Measurements from ENCODE around the gene SND1. TPM values are rescaled to one million over a fixed set of nuclear protein-coding genes. Genes with fewer than 3 reads are reported as not detected.
A peak's percentile ranks its signal among the peaks of the same experiment; 100 is the strongest.

The SND1 gene
- total and polyA plus RNA-seq, 2 of the 4 experiments (the other 2 are of a cell fraction), result 154 to 294 TPM

DNA sequence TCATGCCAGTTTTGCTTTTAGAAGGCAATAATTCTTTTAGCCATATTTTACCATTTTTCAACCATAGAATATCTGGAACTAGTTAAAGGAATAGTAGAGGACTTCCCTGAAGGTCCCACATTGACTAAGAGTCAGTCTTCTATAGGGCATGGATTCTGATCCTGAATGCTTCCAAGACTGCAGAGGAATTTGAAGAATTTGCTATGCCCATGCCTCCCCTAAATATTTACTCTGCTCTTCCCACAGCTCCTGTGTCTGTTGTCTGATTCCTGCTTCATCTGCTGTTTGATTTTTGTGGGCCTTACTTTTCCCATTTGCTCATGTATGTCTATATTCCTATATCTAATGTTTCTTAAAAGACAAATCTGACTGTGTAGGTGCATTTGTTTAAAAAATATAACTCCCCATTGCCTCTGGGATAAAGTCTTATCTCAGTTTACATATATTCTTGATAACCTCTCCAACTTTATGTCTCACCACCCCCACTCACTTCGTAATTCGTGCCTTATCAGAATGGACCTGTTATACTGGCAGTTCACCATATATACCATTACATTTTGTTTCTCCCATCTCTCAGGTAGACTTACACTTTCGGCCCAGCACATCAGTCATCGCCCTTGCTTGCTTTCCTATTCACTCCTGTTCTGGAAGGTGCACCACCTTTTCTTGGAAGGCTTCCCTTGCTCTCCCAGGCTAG lies 345.4 kb downstream of the SND1 start:
- H3K79me1 ChIP-seq (ENCODE audit: low read depth in 1 of 2, low read length in 2 of 2), result peaks cover 36 to 79% of the 10 kb centered on the region in 2 experiments
- POLR2A ChIA-PET (ENCODE audit: unreplicated experiment), result no interaction called here
- H3K9me3 ChIP-seq (ENCODE audit: control insufficient read depth, insufficient read depth, low read length), result no peaks in the 10 kb centered on the region
- peak overlapping the region; percentile 60 for H3K4ac ChIP-seq (ENCODE audit: low read depth, low read length)
- TF ChIP-seq CHD1 (IDR thresholded peaks at IDR 0.05; ENCODE audit: low read depth, low read length), result no peak
- TF ChIP-seq, protein P1, sequence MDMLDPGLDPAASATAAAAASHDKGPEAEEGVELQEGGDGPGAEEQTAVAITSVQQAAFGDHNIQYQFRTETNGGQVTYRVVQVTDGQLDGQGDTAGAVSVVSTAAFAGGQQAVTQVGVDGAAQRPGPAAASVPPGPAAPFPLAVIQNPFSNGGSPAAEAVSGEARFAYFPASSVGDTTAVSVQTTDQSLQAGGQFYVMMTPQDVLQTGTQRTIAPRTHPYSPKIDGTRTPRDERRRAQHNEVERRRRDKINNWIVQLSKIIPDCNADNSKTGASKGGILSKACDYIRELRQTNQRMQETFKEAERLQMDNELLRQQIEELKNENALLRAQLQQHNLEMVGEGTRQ (IDR thresholded peaks at IDR 0.05; ENCODE audit: low read depth, low read length), result no peak
- no peak for TF ChIP-seq CTCF (conservative IDR thresholded peaks at IDR 0.05; ENCODE audit: low read depth, low read length)
- TF ChIP-seq RFX5 (IDR thresholded peaks at IDR 0.05; ENCODE audit: low read depth, low read length), result no peak
- TF ChIP-seq POLR2A (IDR thresholded peaks at IDR 0.05; ENCODE audit: low read depth, low read length), result no peak
- TF ChIP-seq FOS (IDR thresholded peaks at IDR 0.05; ENCODE audit: low read depth, low read length), result no peak
- no peak for TF ChIP-seq SMC3 (IDR thresholded peaks at IDR 0.05; ENCODE audit: low read depth, low read length)
- TF ChIP-seq BHLHE40 (IDR thresholded peaks at IDR 0.05; ENCODE audit: low read depth, low read length), result no peak
- TF ChIP-seq MXI1 (IDR thresholded peaks at IDR 0.05; ENCODE audit: borderline replicate concordance, low read depth, low read length), result no peak
- no peak for TF ChIP-seq CEBPB (IDR thresholded peaks at IDR 0.05; ENCODE audit: low read depth, low read length)
- no peak for TF ChIP-seq NFE2L2 (IDR thresholded peaks at IDR 0.05; ENCODE audit: low read depth, low read length)
- no peak for TF ChIP-seq RCOR1 (IDR thresholded peaks at IDR 0.05; ENCODE audit: insufficient replicate concordance, low read length)
- peaks cover 13% of the 10 kb centered on the region for H3K4me1 ChIP-seq (ENCODE audit: control insufficient read depth, insufficient read depth, low read length)
- CTCF ChIA-PET, result no interaction called here
- H3K23ac ChIP-seq (ENCODE audit: low read depth, low read length), result peak overlapping the region; percentile 74; the same call in 1 of the 2 replicates
- peaks cover 13% of the 10 kb centered on the region for H3K36me3 ChIP-seq (ENCODE audit: control insufficient read depth, insufficient read depth, low read length)
- no peak overlapping the region for H3K4me2 ChIP-seq (ENCODE audit: low read depth, low read length)
- H4K5ac ChIP-seq (ENCODE audit: low read depth, low read length), result no peak overlapping the region
- no peak overlapping the region for H3K56ac ChIP-seq (ENCODE audit: extremely low read depth, insufficient read depth, low read length)
- no peak overlapping the region for H2BK15ac ChIP-seq (ENCODE audit: low read depth, low read length)
- no peak overlapping the region for H3K18ac ChIP-seq (ENCODE audit: low read depth, low read length)
- peak overlapping the region; percentile 6 for H2AK9ac ChIP-seq (replicated peaks; ENCODE audit: low read depth, low read length, poor library complexity)
- H3K9me1 ChIP-seq (ENCODE audit: insufficient read depth, low read length), result peaks cover 31% of the 10 kb centered on the region
- dilution Hi-C loops (cut with HindIII; ENCODE audit: low sequenced_read_pairs, unreplicated experiment), result no loop called here
- no peak overlapping the region for H2BK20ac ChIP-seq (ENCODE audit: low read depth, low read length)
- H4K91ac ChIP-seq (ENCODE audit: insufficient read depth, low read depth, low read length), result no peak overlapping the region; the same call in 1 of the 2 replicates
- H3K27me3 ChIP-seq (ENCODE audit: control insufficient read depth, insufficient read depth, low read length), result no peaks in the 10 kb centered on the region
- no peak overlapping the region for H4K8ac ChIP-seq (ENCODE audit: low read depth in 2 of 2, low read length in 2 of 2)
- peak overlapping the region; percentile 28; the same call in 1 of the 2 replicates for H3K14ac ChIP-seq (replicated peaks; ENCODE audit: low read depth, low read length)
- intact Hi-C loops (cut with micrococcal nuclease), result no loop called here
- no peak overlapping the region for H3K9ac ChIP-seq (ENCODE audit: low read depth, low read length)
- DNase-seq (peak; percentile 18), ATAC-seq (ENCODE audit: low read depth) (peak; percentile 74)
- no peak overlapping the region for H2AFZ ChIP-seq (replicated peaks; ENCODE audit: low read length, poor library complexity)
- WGBS, 2 experiments (ENCODE audit: extremely low coverage in 2 of 2, insufficient read length in 1 of 2), result 42% methylated on average over 2 of the region's 4 CpGs; no CpG with 5 or more reads in 1 of the 2 experiments
- H3K27ac ChIP-seq (ENCODE audit: insufficient read depth, low read length), result no peak overlapping the region
- peak overlapping the region; percentile 38; the same call in 1 of the 2 replicates for H2BK120ac ChIP-seq (ENCODE audit: low read depth, low read length)
- H2AK5ac ChIP-seq (ENCODE audit: low read depth, low read length), result peak overlapping the region; percentile 37; the same call in 1 of the 2 replicates
- in situ Hi-C loops (cut with MboI; ENCODE audit: low sequenced_read_pairs), result no loop called here
- H4K20me1 ChIP-seq (ENCODE audit: insufficient read depth, low read length), result peaks cover 47% of the 10 kb centered on the region
- no peak overlapping the region for H3K4me3 ChIP-seq (ENCODE audit: insufficient read depth, low read depth, low read length)
- BruUV-seq (replicated peaks), result no TSS peak
- H2BK5ac ChIP-seq (ENCODE audit: low read depth, low read length, poor library complexity, severe bottlenecking), result no peak overlapping the region
